Measurements from ENCODE around the gene LPIN3. TPM values are rescaled to one million over a fixed set of nuclear protein-coding genes. Genes with fewer than 3 reads are reported as not detected.

LPIN3 gene
- total RNA-seq, 4 donors from 2014 or later = 7.4 to 30.5 (median 10.2) TPM

DNA sequence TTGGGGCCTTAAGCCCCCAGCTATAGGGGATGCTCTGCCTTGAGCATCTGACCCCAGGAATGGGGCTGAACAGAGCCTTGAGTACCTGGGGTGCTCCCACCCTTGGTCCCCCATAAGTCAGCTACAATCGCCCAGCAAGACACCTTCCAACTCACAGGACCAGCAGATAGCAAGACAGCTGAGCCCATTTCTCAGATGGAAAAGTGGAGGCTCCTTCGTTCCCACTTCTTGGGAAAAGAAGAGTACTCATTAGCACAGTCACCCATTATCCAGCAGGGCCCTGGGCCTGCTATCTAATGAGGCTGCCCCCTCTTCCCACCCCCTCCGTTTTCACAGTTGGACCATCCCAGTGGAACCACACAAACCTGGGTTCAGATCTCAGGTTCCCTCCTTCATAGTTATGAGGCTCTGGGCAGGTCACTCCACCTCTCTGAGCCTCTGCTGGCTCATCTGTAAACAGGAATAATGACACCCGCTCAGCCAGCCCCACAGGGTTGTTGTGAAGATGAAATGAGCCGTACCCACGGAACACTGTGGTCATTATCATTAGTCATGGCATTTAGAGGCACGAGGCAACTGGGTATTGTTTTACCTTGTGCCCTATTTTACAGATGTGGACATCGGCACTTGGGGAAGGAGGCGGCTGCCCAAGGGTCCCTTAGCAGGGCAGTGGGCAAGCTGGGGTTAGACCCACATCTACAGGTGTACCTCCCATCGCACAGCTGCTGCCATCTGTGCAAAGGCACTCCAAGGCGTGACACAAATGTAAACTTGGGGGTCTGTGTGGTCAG lies 4.5 kb downstream of the LPIN3 start:
- Histone ChIP-seq H3K27me3 (no peaks in the 10 kb centered on the region), H3K9me3 (no peaks in the 10 kb centered on the region), H3K4me3 (no peak overlapping the region), H3K4me1 (no peaks in the 10 kb centered on the region), H3K27ac (no peak overlapping the region), H3K36me3 (no peaks in the 10 kb centered on the region)
- TF ChIP-seq, protein P1, sequence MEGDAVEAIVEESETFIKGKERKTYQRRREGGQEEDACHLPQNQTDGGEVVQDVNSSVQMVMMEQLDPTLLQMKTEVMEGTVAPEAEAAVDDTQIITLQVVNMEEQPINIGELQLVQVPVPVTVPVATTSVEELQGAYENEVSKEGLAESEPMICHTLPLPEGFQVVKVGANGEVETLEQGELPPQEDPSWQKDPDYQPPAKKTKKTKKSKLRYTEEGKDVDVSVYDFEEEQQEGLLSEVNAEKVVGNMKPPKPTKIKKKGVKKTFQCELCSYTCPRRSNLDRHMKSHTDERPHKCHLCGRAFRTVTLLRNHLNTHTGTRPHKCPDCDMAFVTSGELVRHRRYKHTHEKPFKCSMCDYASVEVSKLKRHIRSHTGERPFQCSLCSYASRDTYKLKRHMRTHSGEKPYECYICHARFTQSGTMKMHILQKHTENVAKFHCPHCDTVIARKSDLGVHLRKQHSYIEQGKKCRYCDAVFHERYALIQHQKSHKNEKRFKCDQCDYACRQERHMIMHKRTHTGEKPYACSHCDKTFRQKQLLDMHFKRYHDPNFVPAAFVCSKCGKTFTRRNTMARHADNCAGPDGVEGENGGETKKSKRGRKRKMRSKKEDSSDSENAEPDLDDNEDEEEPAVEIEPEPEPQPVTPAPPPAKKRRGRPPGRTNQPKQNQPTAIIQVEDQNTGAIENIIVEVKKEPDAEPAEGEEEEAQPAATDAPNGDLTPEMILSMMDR (IDR thresholded peaks at IDR 0.05) = no peak
- TF ChIP-seq POLR2A (IDR thresholded peaks at IDR 0.05) = no peak
- DNase-seq = no peak
- intact Hi-C loops (cut with DNase I; ENCODE audit: low total_unique reads) = loop anchor here (10.0 kb wide), 1 partner anchor 70 kb away; no protein-coding TSS in a partner anchor

DNA sequence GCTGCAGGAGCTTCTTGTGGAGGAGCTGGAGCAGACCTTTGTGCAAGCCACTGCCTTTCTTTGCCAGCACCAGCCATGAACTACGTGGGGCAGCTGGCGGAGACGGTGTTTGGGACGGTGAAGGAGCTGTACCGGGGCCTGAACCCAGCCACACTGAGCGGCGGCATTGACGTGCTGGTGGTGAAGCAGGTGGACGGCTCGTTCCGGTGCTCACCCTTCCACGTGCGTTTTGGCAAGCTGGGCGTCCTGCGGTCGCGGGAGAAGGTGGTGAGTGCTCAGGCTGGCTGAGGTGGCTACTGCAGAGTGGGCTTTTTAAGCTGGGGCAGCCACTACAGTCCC lies 5.1 kb downstream of the LPIN3 start:
- DNase-seq = no peak
- intact Hi-C loops (cut with DNase I; ENCODE audit: low total_unique reads) = loop anchor here (10.0 kb wide), 1 partner anchor 69 kb away; no protein-coding TSS in a partner anchor
- Histone ChIP-seq H3K4me1 (no peaks in the 10 kb centered on the region), H3K27me3 (no peaks in the 10 kb centered on the region), H3K36me3 (no peaks in the 10 kb centered on the region), H3K4me3 (no peak overlapping the region), H3K27ac (no peak overlapping the region), H3K9me3 (no peaks in the 10 kb centered on the region)
- TF ChIP-seq, protein P1 (IDR thresholded peaks at IDR 0.05) = no peak
- no peak for TF ChIP-seq POLR2A (IDR thresholded peaks at IDR 0.05)

DNA sequence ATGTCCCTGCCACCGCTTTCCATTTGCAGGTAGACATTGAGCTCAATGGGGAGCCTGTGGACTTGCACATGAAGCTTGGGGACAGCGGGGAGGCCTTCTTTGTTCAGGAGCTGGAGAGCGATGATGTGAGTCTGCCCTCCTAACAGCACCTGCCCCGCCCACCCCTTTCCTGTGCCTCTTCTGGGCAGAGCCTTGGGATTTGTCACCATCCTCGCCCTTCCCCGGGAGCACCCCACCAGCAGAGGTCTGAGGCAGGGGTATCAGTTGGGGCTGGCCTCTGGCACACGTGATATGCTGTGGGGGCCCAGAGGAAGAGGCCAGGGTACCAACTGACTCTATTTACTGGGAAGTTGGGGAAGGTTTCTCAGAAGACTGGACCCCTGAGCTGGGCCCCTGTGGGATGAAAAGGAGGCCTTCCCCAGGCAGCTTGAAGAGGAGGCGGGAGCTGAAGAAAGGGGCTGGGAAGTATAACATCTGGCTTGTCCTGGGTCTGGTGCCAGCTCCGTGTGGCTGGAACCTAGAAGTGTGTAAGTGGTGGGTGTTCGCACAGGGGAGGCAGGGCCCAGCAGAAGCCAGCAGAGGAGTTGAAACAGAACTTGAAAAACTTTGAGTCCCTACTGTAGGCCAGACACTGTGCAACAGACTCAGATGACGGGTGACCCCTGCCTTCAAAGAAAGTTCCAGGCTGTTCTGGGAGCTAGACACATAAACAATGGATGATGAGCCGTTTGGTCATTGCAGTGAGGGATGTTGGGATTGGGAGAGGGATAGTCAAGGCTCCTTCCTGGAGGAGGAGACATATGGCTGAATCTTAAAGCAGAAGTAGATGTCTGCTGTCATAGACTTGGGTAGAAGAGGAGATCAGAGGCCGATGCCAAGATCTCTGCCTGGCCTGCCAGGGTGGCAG lies 7.2 kb downstream of the LPIN3 start:
- Histone ChIP-seq H3K4me1 (no peaks in the 10 kb centered on the region), H3K27ac (no peak overlapping the region), H3K27me3 (no peaks in the 10 kb centered on the region)

DNA sequence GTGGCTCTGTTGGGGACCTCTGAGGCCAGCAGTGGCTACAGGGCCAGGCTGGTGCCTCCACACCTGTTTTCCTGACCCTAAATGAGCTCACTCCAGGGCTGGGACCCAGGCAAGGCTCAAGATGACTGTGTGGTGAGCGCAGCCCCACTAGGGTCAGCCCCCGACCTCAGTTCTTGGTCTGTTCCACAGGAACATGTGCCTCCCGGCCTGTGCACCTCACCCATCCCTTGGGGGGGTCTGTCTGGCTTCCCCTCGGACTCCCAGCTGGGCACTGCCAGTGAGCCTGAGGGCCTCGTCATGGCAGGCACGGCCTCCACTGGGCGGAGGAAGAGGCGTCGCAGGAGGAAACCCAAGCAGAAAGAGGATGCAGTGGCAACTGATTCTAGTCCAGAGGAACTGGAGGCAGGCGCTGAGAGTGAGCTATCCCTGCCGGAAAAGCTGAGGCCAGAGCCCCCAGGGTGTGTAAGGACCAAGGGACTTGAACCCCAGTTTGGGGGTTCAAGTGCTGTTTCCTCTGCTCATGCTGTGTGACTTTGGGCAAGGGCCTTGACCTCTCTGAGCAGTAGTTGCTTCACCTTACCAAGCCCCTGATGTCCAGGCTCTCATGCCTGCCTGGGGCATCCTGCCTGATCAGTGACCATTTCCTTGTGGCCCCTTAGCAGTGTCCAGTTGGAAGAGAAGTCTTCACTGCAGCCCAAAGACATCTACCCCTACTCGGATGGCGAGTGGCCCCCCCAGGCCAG lies 8.0 kb downstream of the LPIN3 start:
- no peak overlapping the region for H3K4me3 ChIP-seq
- no peak overlapping the region for H3K27ac ChIP-seq
- no peaks in the 10 kb centered on the region for H3K9me3 ChIP-seq
- no peaks in the 10 kb centered on the region for H3K27me3 ChIP-seq
- H3K36me3 ChIP-seq = no peaks in the 10 kb centered on the region
- H3K4me1 ChIP-seq = no peaks in the 10 kb centered on the region
- TF ChIP-seq, protein P1 (IDR thresholded peaks at IDR 0.05) = no peak
- no peak for TF ChIP-seq POLR2A (IDR thresholded peaks at IDR 0.05)
- DNase-seq = no peak
- intact Hi-C loops (cut with DNase I; ENCODE audit: low total_unique reads) = loop anchor here (10.0 kb wide), 1 partner anchor 66 kb away; no protein-coding TSS in a partner anchor

More for the DNA sequence above, 7.2 kb downstream of the LPIN3 start:
- no peak overlapping the region for H3K4me3 ChIP-seq
- H3K9me3 ChIP-seq = no peaks in the 10 kb centered on the region
- no peaks in the 10 kb centered on the region for H3K36me3 ChIP-seq
- intact Hi-C loops (cut with DNase I; ENCODE audit: low total_unique reads) = loop anchor here (10.0 kb wide), 1 partner anchor 67 kb away; no protein-coding TSS in a partner anchor
- no peak for DNase-seq
- TF ChIP-seq POLR2A (IDR thresholded peaks at IDR 0.05) = no peak
- TF ChIP-seq, protein P1 (IDR thresholded peaks at IDR 0.05) = no peak

Data from uterus (tissue), 4 donors.